Activated gamma-delta T cell (primary cell): ENCODE data around the gene AGK.

Experiments used
- DNase-seq: peaks from one replicate; lab custom pipeline; 2025; lab: John Stamatoyannopoulos, UW

Gene AGK

DNA sequence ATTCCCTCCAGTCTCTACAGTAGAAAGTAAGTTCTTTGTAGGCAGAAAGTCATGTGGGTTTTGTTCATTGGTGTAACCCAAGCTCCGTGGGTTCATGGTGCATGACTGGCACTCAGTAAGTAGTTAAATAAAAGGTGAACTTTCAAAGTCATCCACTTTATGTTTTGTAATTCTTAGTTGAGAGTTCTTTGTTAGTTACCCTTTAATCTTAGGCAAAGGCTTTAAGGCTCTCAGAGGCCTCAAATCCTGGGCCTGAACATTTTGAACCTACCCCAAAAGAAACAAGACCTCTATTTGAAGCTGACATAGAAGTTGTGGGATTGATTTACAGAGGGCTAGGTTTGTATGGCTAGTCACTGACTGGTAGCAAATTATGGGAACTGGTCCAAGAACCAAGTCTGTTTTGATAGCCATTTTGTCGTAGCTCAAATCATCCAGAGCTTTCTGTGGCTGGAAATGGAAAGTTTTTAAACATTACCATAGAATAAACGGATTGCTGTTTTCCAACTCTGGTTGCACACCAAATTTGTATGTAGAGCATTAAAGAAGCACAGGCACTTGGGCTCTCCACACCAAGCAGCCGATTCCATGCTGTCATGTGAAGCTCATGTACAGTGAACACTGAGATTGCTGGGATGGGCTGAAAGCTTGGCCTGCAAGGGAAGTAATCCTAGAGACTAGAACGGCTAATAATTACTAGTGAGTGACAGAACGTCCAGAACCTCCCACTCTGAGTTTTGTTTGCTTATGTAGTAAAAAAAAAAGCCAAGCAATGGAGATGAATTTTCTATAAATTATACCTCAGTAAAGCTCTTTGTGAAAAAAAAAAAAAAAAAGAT is 97.3 kb downstream of the AGK start:
- DNase-seq: no peak

DNA sequence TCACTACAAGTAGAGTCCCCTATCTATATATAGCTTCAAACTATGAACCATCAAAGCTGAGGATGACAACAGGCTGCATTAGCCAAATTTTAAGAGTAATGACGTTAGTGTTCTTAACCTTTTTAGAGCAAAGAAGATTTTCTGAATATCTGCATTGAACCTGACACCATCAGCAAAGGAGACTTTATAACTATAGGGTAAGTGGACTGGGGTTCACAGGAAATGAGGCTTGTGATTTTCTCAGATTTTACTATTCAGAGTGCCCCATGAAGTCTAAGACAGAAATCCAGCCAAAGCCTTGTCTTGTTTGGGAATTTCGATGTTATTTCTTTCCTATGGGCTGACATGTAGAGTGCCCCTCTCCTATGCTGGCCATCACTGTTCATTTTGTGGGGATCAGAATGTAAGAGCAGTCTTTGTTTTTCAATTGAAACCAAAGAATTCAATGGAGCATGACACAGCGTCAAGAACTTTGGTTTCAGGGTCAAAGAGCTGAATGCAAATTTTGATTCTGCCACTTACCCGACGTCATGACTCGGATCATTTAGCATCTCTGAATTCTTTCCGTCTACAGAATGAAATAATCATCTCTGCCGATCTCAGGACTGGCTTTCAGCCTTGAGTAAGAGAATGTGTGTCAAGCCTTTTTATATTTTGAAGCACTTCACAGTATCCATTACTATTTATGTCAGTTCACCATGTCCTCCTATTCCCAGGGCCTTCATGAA is 98.1 kb downstream of the AGK start:
- no peak for DNase-seq

DNA sequence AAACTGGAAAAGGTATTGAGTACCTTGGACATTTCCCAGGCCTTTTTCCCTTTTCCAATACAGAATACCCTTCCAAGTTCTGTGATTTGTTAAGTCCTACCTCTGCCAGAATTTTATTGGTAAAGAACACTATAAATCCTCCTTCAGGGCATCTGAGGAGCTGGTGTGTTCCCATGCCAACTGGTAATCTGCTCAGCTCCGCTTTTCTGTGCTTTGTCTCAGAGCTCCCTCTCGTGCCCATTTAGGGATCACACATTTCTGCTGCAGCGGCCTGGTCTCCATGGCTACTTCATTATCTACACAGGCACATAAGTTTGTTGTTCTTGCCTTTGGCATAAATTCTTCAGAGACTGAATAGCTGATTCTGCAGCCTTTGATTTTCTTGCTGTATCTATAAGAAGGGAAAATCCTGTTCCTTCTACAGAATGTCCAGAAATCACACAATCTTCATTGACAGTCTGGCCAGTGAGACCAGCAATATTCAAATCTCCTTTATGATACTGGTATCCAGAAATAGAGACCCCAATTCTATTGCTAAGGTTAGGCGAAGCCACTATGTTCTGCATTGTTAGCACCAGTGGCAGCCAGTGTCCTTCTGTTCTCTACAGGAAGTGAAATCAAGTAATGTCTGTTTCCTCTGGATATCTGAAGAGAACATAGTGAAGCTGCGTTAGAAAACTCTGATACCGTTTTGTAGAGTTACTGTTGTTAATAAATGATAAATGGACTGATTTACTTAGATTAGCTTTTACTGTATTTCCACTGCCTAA is 98.8 kb downstream of the AGK start:
- no peak for DNase-seq

DNA sequence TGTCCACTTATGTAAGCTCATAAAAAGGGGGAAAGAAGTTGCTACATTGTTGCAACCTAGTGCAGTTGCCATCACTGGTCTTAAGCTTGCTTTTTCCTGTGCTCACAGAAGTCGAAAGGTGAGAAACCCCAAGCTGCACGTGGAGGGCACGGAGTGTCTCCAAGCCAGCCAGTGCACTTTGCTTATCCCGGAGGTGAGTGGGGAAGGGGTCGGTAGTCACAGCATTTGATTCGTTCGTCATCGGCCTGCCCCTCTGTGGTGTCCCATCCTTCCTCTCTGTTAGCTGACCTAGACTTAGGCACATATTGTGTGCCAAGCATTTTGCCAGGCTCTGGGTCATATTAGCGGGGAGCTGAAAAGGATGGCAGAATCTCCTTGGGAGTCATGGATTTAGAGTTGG is 100.2 kb downstream of the AGK start:
- DNase-seq: no peak

GRCh38 chr7:141652691-141653090 is 101.5 kb downstream of the AGK start:
- no peak for DNase-seq

GRCh38 chr7:141654551-141654950 is 103.3 kb downstream of the AGK start:
- DNase-seq: no peak

DNA sequence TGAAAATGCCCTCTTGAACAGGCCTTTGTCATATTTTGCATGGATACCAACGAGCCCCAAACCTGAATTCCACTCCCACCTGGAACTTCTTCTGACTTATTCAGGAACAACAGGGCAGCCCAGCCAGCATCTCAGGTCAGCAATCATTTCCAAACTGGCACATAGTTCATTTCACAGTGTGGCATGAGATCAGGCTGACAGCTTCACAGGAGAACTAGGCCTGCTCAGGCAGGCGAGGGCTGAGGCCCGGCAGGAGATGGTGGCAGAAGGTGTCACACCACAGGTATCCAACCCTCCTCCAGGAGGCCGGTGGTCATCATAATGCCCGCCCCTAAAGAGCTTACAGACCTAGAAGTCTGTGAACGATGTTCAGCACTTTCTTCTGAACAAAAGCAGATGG is 108.3 kb downstream of the AGK start:
- DNase-seq: no peak

DNA sequence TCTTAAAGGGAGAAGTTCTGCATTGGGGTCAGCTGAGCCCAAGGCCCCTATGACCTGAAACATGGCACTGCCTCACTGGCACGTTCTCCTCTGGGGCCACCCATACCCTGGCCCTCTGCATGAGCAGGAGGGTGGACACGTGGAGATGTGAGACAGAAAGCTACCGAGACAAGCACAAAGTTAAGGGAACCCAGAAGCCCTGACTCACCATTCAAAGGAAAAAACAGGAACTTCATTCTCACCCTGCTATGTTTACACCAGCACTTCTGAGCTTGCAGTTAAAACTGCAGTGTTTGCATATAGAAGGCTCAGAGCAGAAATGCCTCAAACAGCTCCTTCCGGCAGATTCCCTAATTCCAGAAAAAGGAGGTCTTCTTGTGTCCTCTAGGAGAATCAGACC is 109.0 kb downstream of the AGK start:
- DNase-seq: no peak

GRCh38 chr7:141663081-141663849 is 112.1 kb downstream of the AGK start:
- no peak for DNase-seq

DNA sequence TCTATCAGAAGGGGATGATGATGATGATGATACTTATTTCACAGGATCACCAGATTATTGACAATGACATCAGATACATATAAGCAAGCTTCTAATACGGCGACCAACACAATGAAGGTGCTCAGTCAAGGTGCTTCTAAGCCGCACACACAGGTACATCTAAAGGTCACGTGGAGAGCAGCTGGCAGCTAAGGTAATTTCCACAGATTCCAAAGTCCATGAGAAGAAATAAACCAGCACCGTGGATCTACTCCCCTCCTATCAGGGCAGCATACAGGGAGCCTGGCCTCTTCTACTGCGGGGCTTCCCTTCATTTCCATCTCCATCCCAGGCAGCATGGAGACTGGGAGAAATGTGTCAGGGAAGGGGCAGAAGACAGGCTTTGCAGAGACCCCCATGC is 113.2 kb downstream of the AGK start:
- no peak for DNase-seq

GRCh38 chr7:141665208-141666035 is 114.2 kb downstream of the AGK start:
- DNase-seq: no peak

DNA sequence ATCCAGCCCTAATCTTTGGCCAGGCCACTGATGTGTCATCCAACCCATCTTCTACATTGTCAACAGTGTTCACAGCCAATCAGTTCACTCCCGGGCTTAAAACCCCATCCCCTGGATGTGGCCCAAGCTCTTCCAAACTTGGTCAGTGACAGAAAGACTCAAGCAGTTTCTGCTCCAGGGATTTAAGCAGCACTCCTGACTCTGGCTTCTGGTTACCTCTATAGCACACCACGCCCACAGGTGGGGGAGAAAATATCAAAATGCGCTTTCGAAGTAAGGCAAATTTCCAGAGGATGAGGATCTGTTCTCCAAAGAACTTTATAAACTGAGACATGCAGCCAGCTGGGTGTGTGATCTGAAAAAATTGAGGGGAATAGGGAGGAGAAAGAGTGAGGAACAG is 114.9 kb downstream of the AGK start:
- DNase-seq: no peak

- no peak for DNase-seq
Measured at GRCh38 chr7:141668853-141669252, 117.6 kb downstream of the AGK start.

- no peak for DNase-seq
Measured at GRCh38 chr7:141671705-141672496, 120.7 kb downstream of the AGK start.

DNA sequence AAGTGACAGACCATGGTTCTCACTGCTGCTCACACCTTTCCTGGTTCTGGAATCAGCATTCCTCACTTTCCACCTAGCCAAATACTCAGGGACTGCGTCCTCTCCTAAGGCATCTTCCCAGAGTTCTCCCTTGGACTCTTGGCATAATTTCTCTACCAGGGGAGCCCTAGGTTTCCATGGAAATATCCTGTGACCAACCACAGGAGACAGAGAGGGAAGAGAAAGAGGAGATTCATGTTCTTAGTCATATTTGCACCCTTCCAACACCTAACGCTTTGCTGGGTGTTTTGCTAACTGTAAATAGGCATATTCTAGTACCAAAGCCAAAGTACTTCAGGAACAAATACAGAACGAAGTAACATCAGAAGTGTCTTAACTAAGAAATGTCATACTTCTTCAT is 122.1 kb downstream of the AGK start:
- DNase-seq: no peak

DNA sequence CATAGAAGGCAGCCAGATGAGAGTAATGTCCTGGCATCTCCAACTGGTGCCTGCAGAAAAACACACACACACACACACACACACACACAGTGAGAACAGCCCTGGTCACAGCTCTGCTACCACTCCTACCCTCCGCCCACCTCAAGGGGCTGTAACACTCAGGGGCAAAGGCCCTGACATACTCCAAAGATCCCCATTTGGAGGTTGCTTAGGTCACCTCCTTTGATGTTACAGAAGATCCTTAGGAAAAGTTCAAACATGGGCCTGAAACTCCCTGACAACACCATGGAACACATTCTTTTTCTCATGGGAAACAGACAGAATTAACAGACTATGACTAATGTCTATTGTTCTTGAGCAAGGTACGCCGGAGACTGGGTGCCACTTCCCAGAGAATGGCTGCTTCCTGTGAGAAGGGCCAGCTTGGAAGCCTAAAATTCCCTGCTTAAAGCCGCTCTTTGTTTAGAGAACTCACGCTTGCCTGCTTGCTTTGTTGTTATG is 123.0 kb downstream of the AGK start:
- DNase-seq: no peak

- DNase-seq: no peak
Measured at GRCh38 chr7:141674702-141675101, 123.5 kb downstream of the AGK start.

DNA sequence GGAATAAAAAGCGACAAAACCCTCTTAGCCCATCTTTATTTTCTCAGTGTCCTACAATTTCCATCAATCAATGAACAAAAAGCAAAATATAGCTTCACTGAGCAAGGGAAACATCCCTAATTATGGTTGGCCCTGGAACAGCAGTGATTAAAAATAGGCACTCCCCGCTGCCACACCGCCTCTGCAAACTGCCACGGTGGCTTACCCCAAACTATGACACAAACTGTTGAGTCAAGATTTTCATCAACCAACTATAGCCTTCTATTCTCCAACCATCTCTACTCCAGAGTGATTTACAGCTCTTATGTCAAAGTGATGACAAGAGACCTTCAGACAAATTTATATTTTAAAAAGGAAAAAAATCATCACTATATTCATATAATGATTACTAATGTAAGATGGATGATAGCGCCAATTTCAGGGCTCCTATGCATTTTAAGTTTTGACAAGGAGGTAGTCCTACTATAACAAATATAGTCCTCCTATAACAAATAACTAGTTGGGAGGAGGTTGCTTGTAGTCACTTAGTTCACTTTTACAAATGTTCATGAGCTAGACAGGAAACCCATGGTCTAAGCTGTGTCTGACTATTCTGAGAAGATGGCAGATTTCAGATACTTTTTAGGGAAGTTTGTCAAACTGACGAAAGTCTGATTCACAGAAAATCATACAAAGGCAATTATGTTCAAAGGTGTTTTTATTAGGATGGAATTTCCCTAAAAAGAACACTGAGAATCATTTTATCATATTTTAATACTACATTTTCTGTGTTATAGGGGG is 124.4 kb downstream of the AGK start:
- no peak for DNase-seq

- DNase-seq: no peak
Measured at GRCh38 chr7:141676618-141677017, 125.4 kb downstream of the AGK start.
